GM12878 (cell line): ENCODE results near the gene TIMM21. TPM values are rescaled to one million over a fixed set of nuclear protein-coding genes. Genes with fewer than 3 reads are reported as not detected.

Source experiments
- ATAC-seq: fragments of 200-7000 bp; cut with Tn5 transposase; 3 replicates; pipeline ENCODE4 v1.9.1; 2020; ENCODE audit warnings: mild to moderate bottlenecking, moderate library complexity
- BruUV-seq: library from RNA; stranded (reverse); fragments of 400-500 nt; replicated peaks from 2 replicates; lab custom pipeline; 2021; lab: Mats Ljungman, UMichigan
- CTCF ChIA-PET: fragments of 300-600 bp; sonication (Branson Sonifier 250); formaldehyde crosslinking; extraction: SDS; loops from one replicate; lab custom pipeline; 2021; ENCODE audit warnings: inconsistent platforms; lab: Yijun Ruan, JAX
- POLR2A ChIA-PET: fragments of 350-600 bp; formaldehyde crosslinking; extraction: SDS; loops from one replicate; lab custom pipeline; 2021; ENCODE audit warnings: inconsistent platforms; lab: Charles Lee
- RAD21 ChIA-PET: fragments of 300-600 bp; sonication (Branson Sonifier 250); formaldehyde crosslinking; loops from one replicate; lab custom pipeline; 2023; ENCODE audit warnings: antibody characterized with exemption; ENCODE audit not compliant: unreplicated experiment; lab: Charles Lee
- SMC1A ChIA-PET: fragments of 300-600 bp; sonication (Branson Sonifier 250); formaldehyde crosslinking; loops from one replicate; lab custom pipeline; 2023; ENCODE audit not compliant: unreplicated experiment, uncharacterized antibody; lab: Charles Lee
- DNase-seq: peaks from one replicate; pipeline ENCODE4 v3.0.0-alpha.2; 2011; ENCODE audit warnings: low read depth, low spot score
- FAIRE-seq: peaks from 3 replicates; lab custom pipeline; 2011; peaks lifted over from hg19 to GRCh38; lab: Jason Lieb, UNC
- H2AFZ ChIP-seq: 2 replicates; pipeline ENCODE4 v1.6.0; 2011; ENCODE audit warnings: low read depth, low read length, control low read depth; ENCODE audit not compliant: control insufficient read depth
- H3K27ac ChIP-seq: 2 replicates; pipeline ENCODE4 v1.5.1; 2011; ENCODE audit warnings: control low read depth; ENCODE audit not compliant: control insufficient read depth, insufficient read depth
- H3K27me3 ChIP-seq, 2 experiments: replicated peaks in 1 of 2; 2 replicates each; pipeline versions ENCODE4 v1.6.0 to v1.6.1; 2011; ENCODE audit warnings: low read length in 1 of 2; ENCODE audit not compliant: control insufficient read depth in 2 of 2, insufficient read depth in 2 of 2
- H3K36me3 ChIP-seq, 2 experiments: 2 replicates each; pipeline ENCODE4 v1.5.1; 2011; ENCODE audit warnings: low read length in 1 of 2; ENCODE audit not compliant: control insufficient read depth in 2 of 2, insufficient read depth in 2 of 2
- H3K4me1 ChIP-seq: 2 replicates; pipeline ENCODE4 v1.6.1; 2011; ENCODE audit warnings: mild to moderate bottlenecking, low read length, moderate library complexity, mixed read lengths; ENCODE audit not compliant: control insufficient read depth, insufficient read depth
- H3K4me2 ChIP-seq: 2 replicates; pipeline ENCODE4 v1.6.0; 2011; ENCODE audit warnings: control low read depth; ENCODE audit not compliant: control insufficient read depth, insufficient read depth
- H3K4me3 ChIP-seq: fragments of 200-600 bp; sonication (generic); 2 replicates; pipeline ENCODE4 v1.5.1; 2016
- H3K79me2 ChIP-seq: 2 replicates; pipeline ENCODE4 v1.6.0; 2011; ENCODE audit warnings: low read length; ENCODE audit not compliant: control insufficient read depth, insufficient read depth
- H3K9ac ChIP-seq: 2 replicates; pipeline ENCODE4 v1.8.0; 2011; ENCODE audit warnings: low read length, control low read depth, mixed read lengths; ENCODE audit not compliant: control insufficient read depth, insufficient read depth
- H3K9me3 ChIP-seq: replicated peaks from 3 replicates; pipeline ENCODE4 v1.5.1; 2011; ENCODE audit warnings: mild to moderate bottlenecking, low read length; ENCODE audit not compliant: control insufficient read depth, insufficient read depth
- H4K20me1 ChIP-seq: 2 replicates; pipeline ENCODE4 v1.6.0; 2011; ENCODE audit not compliant: control insufficient read depth, insufficient read depth
- CTCF ChIP-seq, 3 experiments: IDR thresholded peaks in 2 of 3; conservative IDR thresholded peaks in 1 of 3; 2 replicates each; pipeline ENCODE4 v1.5.1; 2011; ENCODE audit warnings: low read depth in 3 of 3, low read length in 3 of 3, mild to moderate bottlenecking in 3 of 3, control low read depth in 2 of 3, moderate library complexity in 2 of 3, inconsistent platforms in 1 of 3, mixed read lengths in 1 of 3; ENCODE audit not compliant: control insufficient read depth in 2 of 3, insufficient read depth in 1 of 3; ENCODE audit errors: extremely low read depth in 1 of 3
- EZH2 ChIP-seq: IDR thresholded peaks from 2 replicates; pipeline ENCODE4 v1.6.1; 2012; ENCODE audit warnings: low read depth, mild to moderate bottlenecking, control low read depth, inconsistent platforms, low read length, borderline replicate concordance; ENCODE audit not compliant: control insufficient read depth
- HSF1 ChIP-seq: fragments of 150-350 bp; IDR thresholded peaks from 2 replicates; pipeline ENCODE4 v1.6.1; 2014; ENCODE audit warnings: mild to moderate bottlenecking, low read depth, low read length
- IRF4 ChIP-seq: IDR thresholded peaks from 2 replicates; pipeline ENCODE4 v1.6.1; 2011; ENCODE audit warnings: low read depth, low read length
- KAT2A ChIP-seq: conservative IDR thresholded peaks from 2 replicates; pipeline ENCODE4 v1.6.1; 2011; ENCODE audit warnings: low read depth, low read length; ENCODE audit not compliant: control insufficient read depth
- PML ChIP-seq: IDR thresholded peaks from 2 replicates; pipeline ENCODE4 v1.6.1; 2012; ENCODE audit warnings: low read length, inconsistent platforms
- POLR2AphosphoS2 ChIP-seq: IDR thresholded peaks from 2 replicates; pipeline ENCODE4 v1.6.1; 2011; ENCODE audit warnings: low read depth, mild to moderate bottlenecking, low read length, improper control_type of control experiment, moderate library complexity
- RAD21 ChIP-seq: IDR thresholded peaks from 2 replicates; pipeline ENCODE4 v1.6.1; 2011; ENCODE audit warnings: mild to moderate bottlenecking, low read depth, low read length, moderate library complexity; ENCODE audit not compliant: insufficient read depth
- RBBP5 ChIP-seq: fragments of 200-600 bp; sonication (generic); conservative IDR thresholded peaks from 2 replicates; pipeline ENCODE4 v1.6.1; 2016
- SIN3A ChIP-seq: IDR thresholded peaks from 2 replicates; pipeline ENCODE4 v1.6.1; 2012; ENCODE audit warnings: low read depth, low read length, improper control_type of control experiment
- SKIL ChIP-seq: fragments of 450-650 bp; IDR thresholded peaks from 2 replicates; pipeline ENCODE4 v1.6.1; 2017; ENCODE audit warnings: mild to moderate bottlenecking, low read depth, inconsistent platforms; ENCODE audit not compliant: poor library complexity, severe bottlenecking
- SMC3 ChIP-seq: IDR thresholded peaks from 2 replicates; pipeline ENCODE4 v1.6.1; 2011; ENCODE audit warnings: low read length, improper control_type of control experiment, borderline replicate concordance
- TCF3 ChIP-seq: IDR thresholded peaks from 2 replicates; pipeline ENCODE4 v1.6.1; 2012; ENCODE audit warnings: low read depth, mild to moderate bottlenecking, low read length, borderline replicate concordance; ENCODE audit not compliant: insufficient read depth
- ZNF622 ChIP-seq: fragments of 450-650 bp; IDR thresholded peaks from 2 replicates; pipeline ENCODE4 v1.6.1; 2017; ENCODE audit warnings: mild to moderate bottlenecking, inconsistent platforms
- WGBS: methylation state at CpG from one replicate; pipeline ENCODE4 v1.1.6; 2016; ENCODE audit warnings: low lambda C conversion rate; ENCODE audit not compliant: insufficient replicate concordance, insufficient coverage; ENCODE audit errors: missing lambda C conversion rate; 5-methylcytosine and 5-hydroxymethylcytosine counted together
- in situ Hi-C: fragments of 300-500 bp; cut with MboI; formaldehyde crosslinking; loops from 9 replicates; pipeline ENCODE4 v1.14.3; 2018; ENCODE audit warnings: mixed read lengths
- intact Hi-C: fragments of 100-400 bp; cut with micrococcal nuclease; formaldehyde crosslinking; loops from one replicate; pipeline ENCODE4 v1.14.2; 2022; ENCODE audit not compliant: unreplicated experiment
- polyA plus RNA-seq, 11 experiments: library from polyadenylated mRNA; depleted of rRNA in 4 of 11; unstranded in 6 of 11; stranded (reverse) in 5 of 11; fragments of >200 nt; fragmentation: Nextera tagmentation in 4 of 11; fragmentation: Illumina TruSeq in 1 of 11; extraction: Ambion mirVana in 4 of 11; extraction: Trizol in 1 of 11; gene quantifications; 1 replicate in 1 of 11; 2 replicates in 10 of 11; pipeline versions ENCODE4 v1.2.1 to v1.2.3, GENCODE V29; 2011 to 2016; ENCODE audit warnings: inconsistent platforms in 2 of 11, missing spikeins in 2 of 11, low read depth in 1 of 11
- total RNA-seq, 4 experiments: library from RNA; depleted of rRNA in 3 of 4; stranded (reverse); fragments of >200 nt in 3 of 4; fragmentation: Illumina TruSeq in 1 of 4; extraction: Trizol in 1 of 4; gene quantifications; 2 replicates each; pipeline versions ENCODE4 v1.2.1 to v1.2.3, GENCODE V29; 2013 to 2021

The TIMM21 gene
- total and polyA plus RNA-seq, 10 of the 15 experiments (the other 5 are each of a cell fraction or from before 2014, with no cell fraction given) = 39.5 to 203 (median 83.4) TPM

- TF ChIP-seq SKIL (no peak), IRF4 (no peak), KAT2A (no peak), RBBP5 (no peak), HSF1 (no peak)
Measured at GRCh38 chr18:74115046-74115445, 33.3 kb upstream of the TIMM21 start (continued).

GRCh38 chr18:74116633-74117554, 31.4 kb upstream of the TIMM21 start:
- ATAC-seq (peak; percentile 57), DNase-seq (no peak), FAIRE-seq (no peak)
- BruUV-seq = no TSS peak
- H3K9me3 ChIP-seq = no peaks in the 10 kb centered on the region
- ChIA-PET POLR2A (no interaction called here), RAD21 (no interaction called here), SMC1A (no interaction called here), CTCF (interaction anchor here (0.8 to 1.3 kb wide), 2 partner anchors 35 to 1309 kb away, joined by 4 to 5 read pairs; no protein-coding TSS in a partner anchor)
- H3K9ac ChIP-seq = no peak overlapping the region
- intact Hi-C loops (loop anchor here (10.0 kb wide), 1 partner anchor 1352 kb away; no protein-coding TSS in a partner anchor), in situ Hi-C loops (loop anchor here (25.0 kb wide), 1 partner anchor 1355 kb away; no protein-coding TSS in a partner anchor)
- no peaks in the 10 kb centered on the region for H4K20me1 ChIP-seq
- no peaks in the 10 kb centered on the region for H3K36me3 ChIP-seq
- H3K4me1 ChIP-seq = no peaks in the 10 kb centered on the region
- H3K27me3 ChIP-seq = no peaks in the 10 kb centered on the region; a peak in 1 of 4 replicates
- H3K4me2 ChIP-seq = no peak overlapping the region
- H3K79me2 ChIP-seq = no peaks in the 10 kb centered on the region
- H2AFZ ChIP-seq = no peak overlapping the region
- H3K27ac ChIP-seq = no peak overlapping the region
- TF ChIP-seq EZH2 (no peak), CTCF (IDR thresholded peaks at IDR 0.05 in 2 of 3, conservative IDR thresholded peaks at IDR 0.05 in 1 of 3; ENCODE audit: control insufficient read depth in 2 of 3, extremely low read depth in 1 of 3, insufficient read depth in 1 of 3, low read depth in 3 of 3, low read length in 3 of 3) (peak; percentile 45 to 52 (median 47); a peak in 5 of 6 replicates), TCF3 (no peak), SIN3A (no peak), ZNF622 (no peak), RAD21 (peak; percentile 70), POLR2AphosphoS2 (no peak), SMC3 (peak; percentile 49; the same call in 1 of the 2 replicates), PML (no peak)
- WGBS = 48% methylated on average over 9 of the region's 9 CpGs
- H3K4me3 ChIP-seq = no peak overlapping the region
